HAP-1 (cell line): ENCODE results near the gene FGFR3.

Experiments used
- DNase-seq, 2 experiments: peaks; one replicate each; pipeline ENCODE4 v3.0.0-alpha.2; 2016 to 2020; ENCODE audit warnings: low spot score in 2 of 2
- H3K27me3 ChIP-seq: fragments of 250-450 bp; sonication (Bioruptor Pico); 2 replicates; pipeline ENCODE4 v1.5.1; 2020; ENCODE audit warnings: low read depth, mild to moderate bottlenecking, moderate library complexity
- H3K36me3 ChIP-seq: fragments of 250-450 bp; sonication (Bioruptor Pico); replicated peaks from 2 replicates; pipeline ENCODE4 v1.5.1; 2020; ENCODE audit warnings: mild to moderate bottlenecking
- H3K4me1 ChIP-seq: fragments of 250-450 bp; sonication (Bioruptor Pico); 2 replicates; pipeline ENCODE4 v1.5.1; 2020; ENCODE audit warnings: mild to moderate bottlenecking
- H3K4me3 ChIP-seq: fragments of 250-450 bp; sonication (Bioruptor Pico); 2 replicates; pipeline ENCODE4 v1.5.1; 2020; ENCODE audit warnings: mild to moderate bottlenecking, moderate library complexity
- H3K9me3 ChIP-seq: fragments of 250-450 bp; sonication (Bioruptor Pico); 2 replicates; pipeline ENCODE4 v1.5.1; 2020; ENCODE audit warnings: mild to moderate bottlenecking, moderate library complexity
- in situ Hi-C: fragments of 300-500 bp; cut with MboI; formaldehyde crosslinking; loops from 3 replicates; pipeline ENCODE4 v1.14.3; 2020; ENCODE audit warnings: low sequenced_read_pairs, inconsistent platforms, mixed read lengths

FGFR3 gene

DNA sequence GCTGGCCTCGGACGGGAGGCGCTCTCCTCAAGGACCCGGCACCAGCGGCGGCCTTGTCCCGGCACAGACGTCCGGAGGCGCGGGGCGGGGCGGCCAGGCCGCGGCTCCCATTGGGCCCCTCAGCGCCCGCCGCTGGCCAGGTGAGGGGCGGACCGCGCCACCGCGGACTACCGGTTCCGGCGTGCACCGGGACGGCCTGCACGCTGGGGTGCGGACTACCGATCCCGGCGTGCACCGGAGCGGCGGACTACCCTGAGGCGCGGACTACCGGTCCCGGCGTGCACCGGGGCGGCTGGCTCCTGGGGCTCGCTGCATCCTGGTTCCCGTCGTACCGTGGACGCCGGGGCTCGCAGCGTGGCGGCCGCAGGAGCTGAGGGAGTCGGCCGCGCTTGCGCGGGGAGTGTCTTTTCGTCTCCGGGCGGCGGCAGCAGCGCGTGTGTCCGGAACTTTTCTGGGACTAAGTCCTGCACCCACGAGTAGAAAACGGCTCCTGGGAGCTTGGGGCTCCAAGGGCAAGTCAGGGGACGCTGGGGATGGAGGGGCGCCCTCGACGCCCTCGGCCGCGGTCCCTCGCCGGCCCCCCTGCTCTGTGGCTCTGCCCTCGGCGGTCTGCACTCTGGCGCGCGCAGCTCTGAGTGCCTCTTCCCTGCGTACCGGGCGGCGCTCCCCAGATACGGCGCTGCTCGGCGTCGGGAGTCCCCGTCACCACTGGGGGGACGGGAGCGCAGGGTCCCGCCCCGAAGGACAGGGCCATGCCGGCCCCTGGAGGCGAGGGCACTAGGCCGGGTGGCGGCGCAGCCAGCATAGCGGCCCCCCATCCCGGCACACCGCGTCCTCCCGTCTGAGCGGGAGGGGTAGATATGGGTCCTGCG, 63.2 kb downstream of the FGFR3 start, which contains the start of gene LETM1:
LETM1 (minus strand) TSS at position 86 of the 872 bp plus-strand sequence. CDS start 206 bp downstream, outside the sequence.
- no peaks in the 10 kb centered on the region for H3K27me3 ChIP-seq
- in situ Hi-C loops: no loop called here
- peak; percentile 93 to 95 for DNase-seq
- H3K4me1 ChIP-seq: peaks cover 3% of the 10 kb centered on the region; the same call in 1 of the 2 replicates
- H3K9me3 ChIP-seq: no peaks in the 10 kb centered on the region
- H3K4me3 ChIP-seq: peak within 1 kb of the TSS; percentile 76
- peaks cover 11% of the 10 kb centered on the region for H3K36me3 ChIP-seq

DNA sequence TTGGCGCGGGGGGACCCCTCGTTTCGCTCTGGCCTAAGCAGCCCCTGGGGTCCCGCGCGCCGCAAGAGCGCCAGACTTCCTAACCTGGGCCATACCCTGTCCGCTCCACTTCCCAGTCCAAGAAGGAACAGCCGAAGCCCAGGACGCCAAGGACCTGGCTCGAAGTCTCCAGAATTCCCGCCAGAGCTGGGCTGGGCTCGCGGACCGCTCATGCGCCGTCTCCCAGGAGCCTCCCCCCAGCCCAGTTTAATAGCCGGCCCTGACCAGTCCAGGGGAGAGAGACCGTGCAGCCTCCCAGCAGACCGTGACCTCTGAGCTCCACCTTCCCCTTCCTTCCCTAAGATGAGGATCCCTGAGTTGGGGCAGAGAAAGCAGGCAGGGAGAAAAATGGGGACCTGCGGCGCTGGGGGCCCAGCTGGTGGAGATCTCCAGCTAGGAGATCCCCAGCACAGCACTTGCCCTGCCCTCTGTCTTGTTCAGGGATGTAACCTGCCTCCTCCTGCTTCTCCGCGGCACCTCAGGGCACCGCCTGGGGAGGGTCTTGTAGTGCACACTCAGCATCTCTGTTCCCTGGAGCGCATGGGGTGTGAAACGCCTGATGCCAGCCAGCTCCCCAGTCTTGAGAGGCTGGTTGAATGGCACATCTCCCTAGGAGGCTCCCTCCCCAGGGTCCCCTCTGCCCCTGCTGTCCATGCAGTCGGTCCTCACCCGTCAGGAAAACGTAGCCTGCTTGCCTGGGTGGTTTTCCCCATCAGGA, 64.0 kb downstream of the FGFR3 start:
- H3K9me3 ChIP-seq: no peaks in the 10 kb centered on the region
- H3K36me3 ChIP-seq: peaks cover 11% of the 10 kb centered on the region
- in situ Hi-C loops: no loop called here
- H3K27me3 ChIP-seq: no peaks in the 10 kb centered on the region
- H3K4me3 ChIP-seq: peak overlapping the region; percentile 76
- peak in 1 of 2 experiments; percentile 39 for DNase-seq
- peaks cover 3% of the 10 kb centered on the region; the same call in 1 of the 2 replicates for H3K4me1 ChIP-seq

DNA sequence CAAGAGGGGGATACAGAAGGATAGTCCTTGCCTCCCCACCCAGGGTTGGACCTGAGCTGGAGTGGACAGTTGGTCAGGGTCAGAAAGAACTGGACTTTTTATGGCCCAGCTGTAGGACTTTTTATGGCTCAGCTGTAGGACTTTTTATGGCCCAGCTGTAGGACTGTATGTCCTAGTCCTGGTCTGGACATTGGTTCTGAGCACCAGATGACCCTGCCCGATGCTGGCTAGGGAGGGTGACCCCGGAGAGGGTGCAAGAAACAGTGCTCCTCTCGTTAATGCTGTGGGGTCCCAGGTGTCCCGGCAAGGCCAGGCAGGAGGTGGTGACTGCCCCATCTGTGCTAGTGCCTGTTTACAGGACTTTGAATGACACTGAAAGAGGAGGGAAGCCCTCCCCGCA, 64.8 kb downstream of the FGFR3 start:
- H3K4me1 ChIP-seq: peaks cover 3% of the 10 kb centered on the region; the same call in 1 of the 2 replicates
- no peak overlapping the region for H3K4me3 ChIP-seq
- peaks cover 11% of the 10 kb centered on the region for H3K36me3 ChIP-seq
- no peak for DNase-seq
- no peaks in the 10 kb centered on the region for H3K9me3 ChIP-seq
- H3K27me3 ChIP-seq: no peaks in the 10 kb centered on the region
- in situ Hi-C loops: no loop called here
